Endothelial cell of umbilical vein (primary cell): ENCODE data around the gene NOTCH2.

Source experiments
- EZH2 ChIP-seq: IDR thresholded peaks from 2 replicates; pipeline ENCODE4 v1.6.1; 2012; ENCODE audit warnings: borderline replicate concordance, low read depth, mild to moderate bottlenecking, moderate library complexity, low read length, inconsistent platforms; ENCODE audit not compliant: severe bottlenecking
- GATA2 ChIP-seq: IDR thresholded peaks from 2 replicates; pipeline ENCODE4 v1.7.0; 2011; ENCODE audit warnings: low read depth, mild to moderate bottlenecking, moderate library complexity, mixed read lengths, low read length; ENCODE audit not compliant: insufficient read length, insufficient read depth
- JUN ChIP-seq: IDR thresholded peaks from 2 replicates; pipeline ENCODE4 v1.6.1; 2011; ENCODE audit warnings: borderline replicate concordance, low read depth; ENCODE audit not compliant: insufficient read length, insufficient read depth
- POLR2A ChIP-seq: IDR thresholded peaks from 2 replicates; pipeline ENCODE4 v1.6.1; 2012; ENCODE audit warnings: low read depth, mild to moderate bottlenecking, control low read depth, low read length
- POLR2AphosphoS5 ChIP-seq: IDR thresholded peaks from 2 replicates; pipeline ENCODE4 v1.6.1; 2012; ENCODE audit warnings: low read depth, mild to moderate bottlenecking, control low read depth, low read length, moderate library complexity; ENCODE audit not compliant: insufficient read depth
- TF ChIP-seq, protein P1 (sequence below), 2 donors: IDR thresholded peaks; 1 replicate in 1 of 2; 2 replicates in 1 of 2; pipeline ENCODE4 v1.5.1; 2011; ENCODE audit warnings: low read length in 2 of 2, mild to moderate bottlenecking in 2 of 2, moderate library complexity in 2 of 2, control low read depth in 1 of 2, inconsistent platforms in 1 of 2, low read depth in 1 of 2; ENCODE audit not compliant: insufficient read depth in 1 of 2; ENCODE audit errors: extremely low read depth in 1 of 2
- TF ChIP-seq, protein P2 (sequence below): IDR thresholded peaks from 2 replicates; pipeline ENCODE4 v1.6.1; 2011; ENCODE audit not compliant: insufficient read depth, insufficient read length

DNA sequence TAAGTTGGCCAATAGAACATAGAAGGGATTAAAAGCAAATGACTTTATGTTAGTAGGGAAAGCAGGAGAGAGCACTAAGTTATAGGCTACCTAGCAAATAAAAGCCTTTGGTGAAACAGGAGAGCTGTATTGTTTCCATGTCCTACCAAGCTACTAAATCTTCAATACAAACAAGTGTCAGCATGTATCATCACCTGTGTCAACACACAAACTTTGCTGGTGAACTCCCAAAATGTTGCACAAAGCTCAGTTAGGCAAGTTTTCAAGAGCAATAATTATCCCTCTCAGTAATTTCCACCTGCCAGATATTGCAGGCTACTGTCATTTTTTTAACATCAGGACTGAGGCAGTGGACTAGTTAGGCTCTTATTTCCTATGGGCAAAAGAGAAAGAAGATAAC lies 95.4 kb downstream of the NOTCH2 start:
- TF ChIP-seq, protein P1, sequence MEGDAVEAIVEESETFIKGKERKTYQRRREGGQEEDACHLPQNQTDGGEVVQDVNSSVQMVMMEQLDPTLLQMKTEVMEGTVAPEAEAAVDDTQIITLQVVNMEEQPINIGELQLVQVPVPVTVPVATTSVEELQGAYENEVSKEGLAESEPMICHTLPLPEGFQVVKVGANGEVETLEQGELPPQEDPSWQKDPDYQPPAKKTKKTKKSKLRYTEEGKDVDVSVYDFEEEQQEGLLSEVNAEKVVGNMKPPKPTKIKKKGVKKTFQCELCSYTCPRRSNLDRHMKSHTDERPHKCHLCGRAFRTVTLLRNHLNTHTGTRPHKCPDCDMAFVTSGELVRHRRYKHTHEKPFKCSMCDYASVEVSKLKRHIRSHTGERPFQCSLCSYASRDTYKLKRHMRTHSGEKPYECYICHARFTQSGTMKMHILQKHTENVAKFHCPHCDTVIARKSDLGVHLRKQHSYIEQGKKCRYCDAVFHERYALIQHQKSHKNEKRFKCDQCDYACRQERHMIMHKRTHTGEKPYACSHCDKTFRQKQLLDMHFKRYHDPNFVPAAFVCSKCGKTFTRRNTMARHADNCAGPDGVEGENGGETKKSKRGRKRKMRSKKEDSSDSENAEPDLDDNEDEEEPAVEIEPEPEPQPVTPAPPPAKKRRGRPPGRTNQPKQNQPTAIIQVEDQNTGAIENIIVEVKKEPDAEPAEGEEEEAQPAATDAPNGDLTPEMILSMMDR (IDR thresholded peaks at IDR 0.05; ENCODE audit: extremely low read depth in 1 of 2, insufficient read depth in 1 of 2, low read depth in 1 of 2, low read length in 2 of 2) = no peak
- TF ChIP-seq POLR2A (no peak), GATA2 (no peak), EZH2 (no peak), JUN (no peak), POLR2AphosphoS5 (no peak)
- TF ChIP-seq, protein P2, sequence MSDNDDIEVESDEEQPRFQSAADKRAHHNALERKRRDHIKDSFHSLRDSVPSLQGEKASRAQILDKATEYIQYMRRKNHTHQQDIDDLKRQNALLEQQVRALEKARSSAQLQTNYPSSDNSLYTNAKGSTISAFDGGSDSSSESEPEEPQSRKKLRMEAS = no peak
